KOPT-K1 (cell line): Measurements from ENCODE around the gene MYO16.

Experiments
- H3K27ac ChIP-seq: fragments of 200-600 bp; sonication (generic); 2 replicates; pipeline ENCODE4 v1.5.1; 2016; ENCODE audit warnings: antibody characterized with exemption, mild to moderate bottlenecking, low read depth, low read length; ENCODE audit not compliant: poor library complexity, severe bottlenecking
- H3K36me3 ChIP-seq: fragments of 200-600 bp; sonication (generic); 2 replicates; pipeline ENCODE4 v1.5.1; 2017; ENCODE audit warnings: antibody characterized with exemption, mild to moderate bottlenecking, low read length, moderate library complexity; ENCODE audit not compliant: insufficient read depth
- H3K9me3 ChIP-seq: fragments of 200-600 bp; sonication (generic); 2 replicates; pipeline ENCODE4 v1.5.1; 2017; ENCODE audit warnings: antibody characterized with exemption, low read length, mild to moderate bottlenecking; ENCODE audit not compliant: insufficient read depth, poor library complexity, severe bottlenecking

The MYO16 gene

DNA sequence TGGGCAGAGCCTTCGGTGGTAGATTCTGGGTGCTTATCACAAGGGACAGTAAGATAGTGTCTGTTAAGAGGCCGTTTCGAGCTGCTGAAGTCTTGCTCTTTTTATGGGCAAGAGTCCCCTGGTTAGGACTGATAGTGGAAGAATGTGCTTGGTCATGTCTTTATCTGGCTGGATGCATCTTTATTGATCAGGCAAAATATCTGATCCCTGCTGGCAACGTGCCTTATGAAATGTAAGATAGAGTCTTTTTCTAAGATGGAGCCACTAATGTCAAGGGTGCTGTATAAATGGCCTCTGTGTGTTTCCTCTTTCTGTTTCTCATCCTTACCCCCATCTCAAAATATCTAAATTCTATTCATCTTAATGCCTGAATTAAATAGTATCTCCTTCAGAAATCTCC lies 53.3 kb downstream of the MYO16 start:
- H3K36me3 ChIP-seq, result no peaks in the 10 kb centered on the region
- H3K9me3 ChIP-seq, result no peaks in the 10 kb centered on the region
- H3K27ac ChIP-seq, result no peak overlapping the region

DNA sequence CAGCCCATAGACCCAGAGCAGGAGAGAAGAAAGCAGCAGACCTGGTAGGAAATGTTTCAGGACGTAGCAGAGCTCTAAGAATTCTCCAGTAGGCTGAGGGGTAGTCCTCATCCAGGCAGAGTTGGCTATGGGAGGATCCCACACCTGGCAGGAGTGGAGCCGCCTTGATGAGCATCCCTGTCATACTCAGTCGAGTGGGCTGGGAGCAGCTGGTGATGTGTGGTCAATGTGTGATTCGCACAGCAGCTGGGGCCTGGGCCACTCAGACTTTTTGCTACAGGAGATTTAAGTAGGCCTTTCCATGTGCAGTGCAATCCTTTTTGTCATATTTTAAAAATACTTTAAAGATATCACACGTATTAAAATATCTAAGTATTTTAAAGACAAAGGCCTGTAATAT lies 56.6 kb downstream of the MYO16 start:
- no peaks in the 10 kb centered on the region for H3K9me3 ChIP-seq
- H3K27ac ChIP-seq, result no peak overlapping the region
- H3K36me3 ChIP-seq, result no peaks in the 10 kb centered on the region

- no peaks in the 10 kb centered on the region for H3K36me3 ChIP-seq
- no peak overlapping the region for H3K27ac ChIP-seq
- no peaks in the 10 kb centered on the region for H3K9me3 ChIP-seq
These were observed 61.3 kb downstream of the MYO16 start for GRCh38 chr13:108690726-108691125.

- H3K27ac ChIP-seq, result no peak overlapping the region
- H3K36me3 ChIP-seq, result no peaks in the 10 kb centered on the region
- H3K9me3 ChIP-seq, result no peaks in the 10 kb centered on the region
These were observed 71.2 kb downstream of the MYO16 start for GRCh38 chr13:108700422-108701170.

DNA sequence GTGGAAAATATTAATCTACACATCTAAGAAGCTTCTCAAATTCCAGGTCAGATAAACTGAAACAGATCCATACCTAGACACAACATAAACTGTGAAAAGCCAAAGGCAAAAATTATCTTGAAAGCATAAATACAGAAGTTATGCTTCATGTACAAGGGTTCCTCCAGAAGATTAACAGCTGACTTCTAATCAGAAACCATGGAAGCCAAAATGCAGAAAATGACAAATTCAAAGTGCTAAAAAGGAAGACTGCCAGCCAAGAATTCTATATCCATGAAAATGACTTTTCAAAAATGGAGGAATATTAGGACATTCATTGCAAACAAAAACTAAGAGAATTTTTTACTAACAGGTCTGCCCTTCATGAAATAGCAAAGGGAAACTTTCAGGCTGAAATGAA lies 72.8 kb downstream of the MYO16 start:
- H3K27ac ChIP-seq, result no peak overlapping the region
- H3K9me3 ChIP-seq, result no peaks in the 10 kb centered on the region
- no peaks in the 10 kb centered on the region for H3K36me3 ChIP-seq

DNA sequence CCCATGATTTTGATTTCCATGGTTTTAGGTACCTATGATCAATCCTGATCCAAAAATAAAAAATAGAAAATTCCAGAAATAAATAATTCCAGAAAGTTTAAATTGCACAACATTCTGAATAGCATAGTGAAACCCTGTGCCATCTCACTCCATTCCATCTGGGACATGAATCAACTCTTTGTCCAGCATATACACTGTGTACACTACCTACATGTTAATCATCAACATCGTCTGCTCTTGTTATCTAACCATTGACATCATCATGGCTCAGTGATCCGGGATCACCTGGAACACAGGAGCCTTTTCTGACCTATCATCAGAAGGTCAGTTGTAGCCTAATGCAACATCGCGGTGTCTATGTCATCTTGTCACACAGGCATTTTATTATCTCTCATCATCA lies 75.6 kb downstream of the MYO16 start:
- H3K9me3 ChIP-seq, result no peaks in the 10 kb centered on the region
- no peaks in the 10 kb centered on the region for H3K36me3 ChIP-seq
- H3K27ac ChIP-seq, result no peak overlapping the region

DNA sequence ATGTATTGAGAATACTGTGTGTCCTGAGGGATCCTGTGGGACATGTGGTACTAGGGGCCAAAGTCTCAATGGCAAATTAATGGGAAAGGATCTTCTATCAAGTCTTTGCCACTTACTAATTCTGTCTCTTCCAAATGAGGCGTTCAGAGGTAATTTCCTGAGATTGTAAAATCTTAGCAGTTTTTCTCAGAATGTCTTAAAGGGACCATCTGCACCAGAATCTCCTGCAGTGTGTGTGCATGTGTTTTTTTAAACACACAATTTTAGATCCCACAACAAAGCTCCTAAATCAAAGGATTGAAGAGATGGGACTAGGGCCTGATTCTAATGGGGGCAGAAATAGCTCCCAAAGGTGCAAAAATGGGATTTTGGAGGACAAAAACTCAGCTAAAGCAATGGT lies 78.2 kb downstream of the MYO16 start:
- no peaks in the 10 kb centered on the region for H3K36me3 ChIP-seq
- no peaks in the 10 kb centered on the region for H3K9me3 ChIP-seq
- no peak overlapping the region for H3K27ac ChIP-seq

GRCh38 chr13:108708921-108709320 lies 79.5 kb downstream of the MYO16 start:
- H3K27ac ChIP-seq, result no peak overlapping the region
- no peaks in the 10 kb centered on the region for H3K9me3 ChIP-seq
- no peaks in the 10 kb centered on the region for H3K36me3 ChIP-seq

DNA sequence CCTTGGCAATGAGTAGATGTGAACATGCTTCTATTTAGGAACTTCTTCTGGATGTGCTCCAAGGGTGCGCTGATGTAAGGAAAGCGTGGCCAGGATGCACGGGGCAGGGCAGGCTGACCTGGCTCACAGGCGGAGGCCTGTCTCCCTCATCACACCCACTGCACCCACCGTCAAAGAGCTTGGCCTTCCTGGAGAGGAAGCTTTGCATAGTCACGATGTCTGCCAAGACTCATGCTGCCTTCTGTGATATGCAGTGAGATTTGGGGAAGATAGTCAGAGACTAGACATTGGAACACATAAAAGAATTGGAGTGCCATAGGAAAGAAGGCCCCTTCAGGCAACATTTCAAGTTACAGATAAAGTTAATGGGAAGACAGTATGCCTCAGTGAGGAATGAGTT lies 82.0 kb downstream of the MYO16 start:
- Histone ChIP-seq H3K9me3 (no peaks in the 10 kb centered on the region), H3K36me3 (no peaks in the 10 kb centered on the region), H3K27ac (no peak overlapping the region)

DNA sequence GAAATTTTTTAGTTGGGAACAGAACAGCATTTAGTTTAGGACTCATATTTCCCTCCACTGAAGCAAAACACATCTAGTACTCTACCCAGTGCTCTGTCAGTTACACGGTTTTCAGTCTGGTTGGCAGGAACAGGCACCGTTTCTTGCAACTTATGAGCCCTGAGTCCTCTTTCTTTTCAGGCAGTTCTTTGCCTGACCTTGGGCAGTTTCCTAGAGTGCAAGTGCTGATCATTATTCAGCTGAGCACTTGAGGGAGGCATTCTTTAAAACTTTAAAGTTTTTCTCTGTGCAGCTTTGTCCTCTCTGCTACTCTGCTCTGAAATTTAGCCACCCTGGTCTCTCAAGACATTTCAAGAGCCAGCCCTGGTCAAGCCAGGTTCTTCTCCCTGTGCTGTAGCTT lies 96.1 kb downstream of the MYO16 start:
- Histone ChIP-seq H3K27ac (no peak overlapping the region), H3K36me3 (no peaks in the 10 kb centered on the region), H3K9me3 (no peaks in the 10 kb centered on the region)

DNA sequence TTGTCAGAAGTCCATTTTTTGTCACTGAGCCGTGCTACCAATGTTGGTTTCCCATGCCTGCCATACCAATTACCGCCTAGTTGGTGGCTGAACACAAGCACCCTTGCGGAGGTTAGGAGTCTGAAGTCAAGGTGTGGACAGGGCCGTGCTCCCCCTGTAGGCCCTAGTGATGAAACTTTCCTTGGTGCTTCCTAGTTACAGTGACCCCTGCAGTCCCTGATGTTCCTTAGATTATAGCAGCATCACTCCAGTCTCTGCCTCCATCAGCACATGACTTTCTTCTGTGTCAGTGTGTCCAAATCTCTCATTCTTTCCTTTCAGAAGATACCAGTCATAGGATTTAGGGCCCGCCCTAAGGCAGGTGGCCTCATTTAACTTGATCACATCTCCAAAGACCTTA lies 99.0 kb downstream of the MYO16 start:
- H3K9me3 ChIP-seq, result no peaks in the 10 kb centered on the region
- H3K27ac ChIP-seq, result no peak overlapping the region
- H3K36me3 ChIP-seq, result no peaks in the 10 kb centered on the region

GRCh38 chr13:108733022-108733560 lies 103.7 kb downstream of the MYO16 start:
- Histone ChIP-seq H3K27ac (no peak overlapping the region), H3K36me3 (no peaks in the 10 kb centered on the region)

GRCh38 chr13:108734676-108735075 lies 105.3 kb downstream of the MYO16 start:
- H3K27ac ChIP-seq, result no peak overlapping the region
- H3K36me3 ChIP-seq, result no peaks in the 10 kb centered on the region
- H3K9me3 ChIP-seq, result no peaks in the 10 kb centered on the region

More at GRCh38 chr13:108733022-108733560, 103.7 kb downstream of the MYO16 start:
- no peaks in the 10 kb centered on the region for H3K9me3 ChIP-seq

DNA sequence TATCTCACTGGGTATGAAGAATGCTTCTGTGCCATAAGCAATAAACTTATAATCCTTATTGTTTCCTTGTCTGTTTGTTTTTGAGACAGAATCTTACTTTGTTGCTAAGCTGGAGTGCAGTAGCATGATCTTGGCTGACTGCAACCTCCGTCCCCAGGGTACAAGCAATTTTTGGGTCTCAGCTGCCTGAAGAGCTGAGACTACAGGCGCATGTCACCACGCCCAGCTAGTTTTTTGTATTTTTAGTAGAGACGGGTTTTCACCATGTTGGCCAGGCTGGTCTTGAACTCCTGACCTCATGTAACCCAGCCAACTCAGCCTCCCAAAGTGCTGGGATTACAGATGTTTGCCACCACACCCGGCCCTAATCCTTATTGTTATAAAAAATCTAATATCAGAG lies 112.5 kb downstream of the MYO16 start:
- Histone ChIP-seq H3K9me3 (no peaks in the 10 kb centered on the region), H3K36me3 (no peaks in the 10 kb centered on the region), H3K27ac (no peak overlapping the region)

- Histone ChIP-seq H3K36me3 (no peaks in the 10 kb centered on the region), H3K27ac (no peak overlapping the region)
These were observed 113.5 kb downstream of the MYO16 start for GRCh38 chr13:108742701-108743451.

DNA sequence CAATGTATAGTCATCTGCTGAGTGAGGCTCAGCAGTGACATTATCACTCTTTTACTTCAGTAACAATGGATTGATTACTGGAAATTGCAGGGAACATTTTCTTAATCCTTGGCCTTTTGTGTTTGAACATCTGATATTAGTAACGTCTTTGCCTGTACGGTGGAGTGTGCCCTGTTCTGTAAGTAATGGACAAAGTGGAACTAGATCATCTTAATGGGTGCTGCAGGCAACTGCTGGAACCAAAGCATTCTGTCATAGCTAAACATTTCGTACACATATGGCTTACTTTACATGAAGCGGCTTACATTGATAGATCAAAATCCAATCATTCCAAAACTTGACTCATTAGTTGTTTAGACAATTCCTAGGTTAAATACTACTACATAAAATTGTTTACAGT lies 114.1 kb downstream of the MYO16 start:
- Histone ChIP-seq H3K27ac (no peak overlapping the region), H3K9me3 (no peaks in the 10 kb centered on the region), H3K36me3 (no peaks in the 10 kb centered on the region)

More at GRCh38 chr13:108742701-108743451, 113.5 kb downstream of the MYO16 start:
- H3K9me3 ChIP-seq, result no peaks in the 10 kb centered on the region
